Mucosa of descending colon (tissue), 3 donors: Measurements from ENCODE around the gene AMPD3. TPM values are rescaled to one million over a fixed set of nuclear protein-coding genes. Genes with fewer than 3 reads are reported as not detected.

Source experiments
- ATAC-seq: fragments of 200-7000 bp; cut with Tn5 transposase; one replicate; pipeline ENCODE4 v1.9.1; 2020; ENCODE audit warnings: mild to moderate bottlenecking, moderate library complexity
- DNase-seq, 3 donors: peaks; one replicate each; pipeline ENCODE4 v3.0.0-alpha.2; 2020
- H3K36me3 ChIP-seq: fragments of 200-600 bp; one replicate; pipeline ENCODE4 v1.8.0; 2021; ENCODE audit warnings: low read depth, mild to moderate bottlenecking
- H3K4me1 ChIP-seq: fragments of 200-600 bp; one replicate; pipeline ENCODE4 v1.8.0; 2021; ENCODE audit warnings: low read depth, mild to moderate bottlenecking
- H3K4me3 ChIP-seq: fragments of 200-600 bp; one replicate; pipeline ENCODE4 v1.8.0; 2021; ENCODE audit warnings: mild to moderate bottlenecking
- H3K9me3 ChIP-seq: fragments of 200-600 bp; one replicate; pipeline ENCODE4 v1.8.0; 2021; ENCODE audit warnings: mild to moderate bottlenecking
- intact Hi-C, 2 donors: fragments of 100-400 bp; cut with DNase I in 1 of 2; cut with micrococcal nuclease in 1 of 2; formaldehyde crosslinking; loops; one replicate each; pipeline versions ENCODE4 v1.11.0 to v1.11.1; 2022; cut with DNase I, micrococcal nuclease
- total RNA-seq, 3 donors: library from RNA; stranded (reverse); fragmentation: NEBNext Ultra II Directional in 2 of 3; extraction: Animal tissue kit (Norgen Biotek cat#: 25700) in 2 of 3; gene quantifications; one replicate each; pipeline versions ENCODE4 v1.2.1 to v1.2.4, GENCODE V29; 2021 to 2023
- TF ChIP-seq, protein P1 (sequence below): fragments of 200-600 bp; IDR thresholded peaks from one replicate; pipeline ENCODE4 v1.8.0; 2022; ENCODE audit warnings: antibody characterized with exemption, mild to moderate bottlenecking
- donor health status: DM: no; HTN: no; CAD: no; lungs with moderate emphysema.
- donor health status: DM: no; HTN: no; CAD: no.
- donor health status: DM: no; HTN: yes; CAD: no.

AMPD3 gene
- total RNA-seq, 3 donors from 2014 or later, result 7.2 to 16.2 (median 10.6) TPM

DNA sequence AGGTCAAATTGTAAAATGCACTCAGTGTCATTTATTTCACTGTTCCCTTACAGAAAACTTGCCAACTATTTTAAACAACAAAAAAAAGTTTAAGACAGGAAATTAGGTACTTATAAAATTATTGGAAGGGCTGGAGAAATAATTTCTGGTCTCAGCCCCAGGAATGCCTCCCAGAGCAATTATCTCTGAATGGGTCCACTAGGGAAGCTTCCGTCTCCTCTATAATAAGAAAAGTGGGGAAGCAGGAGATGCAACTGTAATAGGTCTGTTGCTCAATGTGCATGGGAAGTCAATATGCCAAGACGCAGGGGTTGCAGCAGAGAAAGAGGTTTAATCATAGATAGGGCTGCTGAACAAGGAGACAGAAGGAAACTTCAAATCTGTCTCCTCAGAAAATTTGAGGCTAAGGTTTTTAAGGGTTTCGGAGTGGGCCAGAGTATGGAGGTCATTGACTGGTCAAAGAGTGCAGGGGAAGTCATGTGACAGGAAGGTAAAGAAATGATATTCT, 96.8 kb downstream of the AMPD3 start:
- ATAC-seq, result no peak

DNA sequence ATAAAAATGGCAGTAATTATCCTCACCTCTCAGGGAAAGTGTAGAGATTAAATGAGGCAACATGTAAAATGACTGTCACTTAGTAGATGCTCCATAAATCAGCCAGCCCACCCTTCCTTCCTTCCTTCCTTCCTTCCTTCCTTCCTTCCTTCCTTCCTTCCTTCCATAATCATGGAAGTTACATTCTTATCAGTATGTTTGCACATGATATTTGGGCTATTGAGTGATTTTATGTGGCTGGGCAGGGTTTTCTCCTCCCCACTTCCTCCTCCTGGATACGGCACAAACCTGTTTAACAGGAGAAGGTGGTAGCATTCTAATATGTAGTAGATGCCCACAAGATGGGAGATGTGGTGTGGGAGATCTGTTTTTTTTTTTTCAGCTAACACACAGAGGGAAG, 101.5 kb downstream of the AMPD3 start:
- Histone ChIP-seq H3K36me3 (no peaks in the 10 kb centered on the region), H3K4me1 (no peaks in the 10 kb centered on the region), H3K4me3 (no peak overlapping the region), H3K9me3 (no peaks in the 10 kb centered on the region)
- ATAC-seq, result no peak
- TF ChIP-seq, protein P1, sequence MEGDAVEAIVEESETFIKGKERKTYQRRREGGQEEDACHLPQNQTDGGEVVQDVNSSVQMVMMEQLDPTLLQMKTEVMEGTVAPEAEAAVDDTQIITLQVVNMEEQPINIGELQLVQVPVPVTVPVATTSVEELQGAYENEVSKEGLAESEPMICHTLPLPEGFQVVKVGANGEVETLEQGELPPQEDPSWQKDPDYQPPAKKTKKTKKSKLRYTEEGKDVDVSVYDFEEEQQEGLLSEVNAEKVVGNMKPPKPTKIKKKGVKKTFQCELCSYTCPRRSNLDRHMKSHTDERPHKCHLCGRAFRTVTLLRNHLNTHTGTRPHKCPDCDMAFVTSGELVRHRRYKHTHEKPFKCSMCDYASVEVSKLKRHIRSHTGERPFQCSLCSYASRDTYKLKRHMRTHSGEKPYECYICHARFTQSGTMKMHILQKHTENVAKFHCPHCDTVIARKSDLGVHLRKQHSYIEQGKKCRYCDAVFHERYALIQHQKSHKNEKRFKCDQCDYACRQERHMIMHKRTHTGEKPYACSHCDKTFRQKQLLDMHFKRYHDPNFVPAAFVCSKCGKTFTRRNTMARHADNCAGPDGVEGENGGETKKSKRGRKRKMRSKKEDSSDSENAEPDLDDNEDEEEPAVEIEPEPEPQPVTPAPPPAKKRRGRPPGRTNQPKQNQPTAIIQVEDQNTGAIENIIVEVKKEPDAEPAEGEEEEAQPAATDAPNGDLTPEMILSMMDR, result no peak
- DNase-seq, result no peak
- intact Hi-C loops, result no loop called here

More for the DNA sequence above, 96.8 kb downstream of the AMPD3 start:
- TF ChIP-seq, protein P1, result no peak
- no peak for DNase-seq
- H3K36me3 ChIP-seq, result no peaks in the 10 kb centered on the region
- intact Hi-C loops, result no loop called here
- no peak overlapping the region for H3K4me3 ChIP-seq
- no peaks in the 10 kb centered on the region for H3K9me3 ChIP-seq
- H3K4me1 ChIP-seq, result no peaks in the 10 kb centered on the region

Other genes with a start within 250 kb of the AMPD3 start
- gene SBF2, start 161.0 kb upstream of the AMPD3 start, total RNA-seq, result 10 to 100 TPM; 35.2 to 60.3 (median 48.2) TPM
- 100 to 1,000 TPM in 1 of 3 donors, 10 to 100 TPM in 2; 49.5 to 124 (median 72.9) TPM for gene ADM, start 150.2 kb upstream of the AMPD3 start, total RNA-seq
- gene RNF141, start 85.9 kb downstream of the AMPD3 start, total RNA-seq, result 10 to 100 TPM; 32.8 to 35.5 (median 34.7) TPM
- 100 to 1,000 TPM in 1 of 3 donors, 10 to 100 TPM in 2; 14.4 to 137 (median 43.4) TPM for gene LYVE1, start 113.4 kb downstream of the AMPD3 start, total RNA-seq
- gene IRAG1, start 238.5 kb downstream of the AMPD3 start, total RNA-seq, result 100 to 1,000 TPM in 1 of 3 donors, 10 to 100 TPM in 1, 1 to 10 TPM in 1; 7.5 to 134 (median 15.4) TPM